ENCODE measurements around the gene GPA33.

- no peak for TF ChIP-seq CTCF (conservative IDR thresholded peaks at IDR 0.05 in 1 of 2, IDR thresholded peaks at IDR 0.05 in 1 of 2; ENCODE audit: low read depth in 1 of 2, low read length in 2 of 2)
- no peak for TF ChIP-seq EZH2 (IDR thresholded peaks at IDR 0.05; ENCODE audit: low read length, missing control alignments)
These were observed 29.5 kb upstream of the GPA33 start for GRCh38 chr1:167119696-167120095.
